RWPE2 (cell line): ENCODE data around the gene RNF10.

Experiments
- ATAC-seq: fragments of 200-7000 bp; cut with Tn5 transposase; 3 replicates; pipeline ENCODE4 v1.9.1; 2021; ENCODE audit warnings: low read depth
- DNase-seq: peaks from one replicate; pipeline ENCODE4 v3.0.0-alpha.2; 2020; ENCODE audit warnings: low spot score
- H3K27ac ChIP-seq: fragments of 450-650 bp; 2 replicates; pipeline ENCODE4 v1.5.1; 2017; ENCODE audit warnings: mild to moderate bottlenecking; ENCODE audit not compliant: poor library complexity, severe bottlenecking
- H3K27me3 ChIP-seq: fragments of 250-450 bp; sonication (Bioruptor Pico); 2 replicates; pipeline ENCODE4 v1.5.1; 2021; ENCODE audit warnings: mild to moderate bottlenecking, moderate library complexity; ENCODE audit not compliant: insufficient read depth, poor library complexity, severe bottlenecking
- H3K36me3 ChIP-seq: fragments of 250-450 bp; sonication (Bioruptor Pico); 2 replicates; pipeline ENCODE4 v1.5.1; 2020; ENCODE audit warnings: low read depth, mild to moderate bottlenecking, moderate library complexity
- H3K4me1 ChIP-seq: fragments of 250-450 bp; sonication (Bioruptor Pico); 2 replicates; pipeline ENCODE4 v1.5.1; 2021; ENCODE audit warnings: mild to moderate bottlenecking, moderate library complexity; ENCODE audit not compliant: insufficient read depth, poor library complexity, severe bottlenecking
- H3K4me3 ChIP-seq: fragments of 250-450 bp; sonication (Bioruptor Pico); 2 replicates; pipeline ENCODE4 v1.5.1; 2021; ENCODE audit warnings: mild to moderate bottlenecking, moderate library complexity; ENCODE audit not compliant: severe bottlenecking
- H3K9me3 ChIP-seq: fragments of 250-450 bp; sonication (Bioruptor Pico); 2 replicates; pipeline ENCODE4 v1.5.1; 2021; ENCODE audit warnings: mild to moderate bottlenecking, moderate library complexity; ENCODE audit not compliant: severe bottlenecking
- TF ChIP-seq, protein P1 (sequence below): fragments of 450-650 bp; IDR thresholded peaks from one replicate; pipeline ENCODE4 v1.5.1; 2017; ENCODE audit warnings: mild to moderate bottlenecking, moderate library complexity; ENCODE audit not compliant: poor library complexity, severe bottlenecking

Gene RNF10

DNA sequence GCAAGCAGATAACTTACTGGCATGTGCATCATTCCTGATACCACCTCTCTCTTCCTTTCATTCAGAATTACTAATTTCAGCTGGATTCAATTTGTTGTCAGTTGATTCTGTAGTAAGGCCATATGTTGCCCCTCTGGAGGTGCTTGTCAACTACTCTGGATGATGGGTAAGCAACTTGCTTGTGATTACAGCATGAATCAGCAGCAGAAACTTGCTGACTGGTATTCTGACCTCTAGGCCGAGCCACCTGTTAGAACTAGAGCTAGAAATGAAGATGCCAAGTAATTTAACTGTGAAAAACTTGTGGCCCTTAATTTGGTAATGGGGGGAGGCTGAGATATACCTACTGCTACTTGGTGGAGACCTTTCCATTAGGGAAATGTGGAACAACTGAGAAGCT, 5.1 kb downstream of the RNF10 start:
- no peak overlapping the region for H3K4me3 ChIP-seq
- H3K4me1 ChIP-seq = peaks cover 36% of the 10 kb centered on the region
- DNase-seq (no peak), ATAC-seq (no peak)
- H3K9me3 ChIP-seq = no peaks in the 10 kb centered on the region
- H3K27me3 ChIP-seq = no peaks in the 10 kb centered on the region
- H3K36me3 ChIP-seq = peaks cover 48% of the 10 kb centered on the region
- TF ChIP-seq, protein P1, sequence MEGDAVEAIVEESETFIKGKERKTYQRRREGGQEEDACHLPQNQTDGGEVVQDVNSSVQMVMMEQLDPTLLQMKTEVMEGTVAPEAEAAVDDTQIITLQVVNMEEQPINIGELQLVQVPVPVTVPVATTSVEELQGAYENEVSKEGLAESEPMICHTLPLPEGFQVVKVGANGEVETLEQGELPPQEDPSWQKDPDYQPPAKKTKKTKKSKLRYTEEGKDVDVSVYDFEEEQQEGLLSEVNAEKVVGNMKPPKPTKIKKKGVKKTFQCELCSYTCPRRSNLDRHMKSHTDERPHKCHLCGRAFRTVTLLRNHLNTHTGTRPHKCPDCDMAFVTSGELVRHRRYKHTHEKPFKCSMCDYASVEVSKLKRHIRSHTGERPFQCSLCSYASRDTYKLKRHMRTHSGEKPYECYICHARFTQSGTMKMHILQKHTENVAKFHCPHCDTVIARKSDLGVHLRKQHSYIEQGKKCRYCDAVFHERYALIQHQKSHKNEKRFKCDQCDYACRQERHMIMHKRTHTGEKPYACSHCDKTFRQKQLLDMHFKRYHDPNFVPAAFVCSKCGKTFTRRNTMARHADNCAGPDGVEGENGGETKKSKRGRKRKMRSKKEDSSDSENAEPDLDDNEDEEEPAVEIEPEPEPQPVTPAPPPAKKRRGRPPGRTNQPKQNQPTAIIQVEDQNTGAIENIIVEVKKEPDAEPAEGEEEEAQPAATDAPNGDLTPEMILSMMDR = no peak
- peak overlapping the region; percentile 59 for H3K27ac ChIP-seq

DNA sequence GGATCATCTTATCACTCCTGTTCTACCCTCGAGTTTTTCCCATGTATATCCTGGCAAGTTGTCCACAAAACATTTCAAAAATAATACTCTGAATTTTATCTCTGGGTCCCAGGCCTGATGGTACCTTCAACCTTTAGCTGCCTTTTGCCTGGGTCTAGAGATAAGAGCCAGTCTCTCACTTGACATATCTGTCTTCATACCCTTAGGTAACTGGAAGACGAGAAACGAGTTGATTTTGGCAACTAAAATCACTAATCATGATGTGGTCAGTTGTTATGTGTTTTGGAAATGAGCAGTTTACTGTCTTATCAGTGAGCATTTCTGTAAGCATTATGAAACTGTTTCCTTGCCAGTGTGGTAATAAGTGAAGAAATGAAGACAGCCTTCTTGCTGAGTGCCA, 6.3 kb downstream of the RNF10 start:
- Histone ChIP-seq H3K27ac (no peak overlapping the region), H3K27me3 (no peaks in the 10 kb centered on the region), H3K4me3 (no peak overlapping the region), H3K4me1 (peaks cover 43% of the 10 kb centered on the region), H3K36me3 (peaks cover 52% of the 10 kb centered on the region), H3K9me3 (no peaks in the 10 kb centered on the region)
- no peak for ATAC-seq
- no peak for DNase-seq
- TF ChIP-seq, protein P1 = no peak

DNA sequence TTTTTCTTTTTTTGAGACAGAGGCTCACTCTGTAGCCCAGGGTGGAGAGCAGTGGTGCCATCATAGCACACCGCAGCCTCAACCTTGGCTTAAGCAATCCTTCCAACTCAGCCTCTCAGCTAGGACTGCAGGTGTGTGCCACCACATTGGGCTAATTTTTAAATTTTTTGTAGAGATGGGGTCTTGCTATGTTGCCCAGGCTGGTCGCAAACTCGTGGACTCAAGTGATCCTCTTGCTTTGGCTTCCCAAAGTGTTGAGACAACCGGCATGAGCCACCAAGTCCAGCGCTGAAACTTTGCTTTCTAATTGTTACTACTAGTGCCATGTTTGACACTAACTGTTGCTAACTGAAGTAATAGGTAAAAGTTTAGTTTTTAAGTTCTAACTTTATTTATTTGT, 8.0 kb downstream of the RNF10 start:
- TF ChIP-seq, protein P1 = no peak
- peaks cover 51% of the 10 kb centered on the region for H3K36me3 ChIP-seq

DNA sequence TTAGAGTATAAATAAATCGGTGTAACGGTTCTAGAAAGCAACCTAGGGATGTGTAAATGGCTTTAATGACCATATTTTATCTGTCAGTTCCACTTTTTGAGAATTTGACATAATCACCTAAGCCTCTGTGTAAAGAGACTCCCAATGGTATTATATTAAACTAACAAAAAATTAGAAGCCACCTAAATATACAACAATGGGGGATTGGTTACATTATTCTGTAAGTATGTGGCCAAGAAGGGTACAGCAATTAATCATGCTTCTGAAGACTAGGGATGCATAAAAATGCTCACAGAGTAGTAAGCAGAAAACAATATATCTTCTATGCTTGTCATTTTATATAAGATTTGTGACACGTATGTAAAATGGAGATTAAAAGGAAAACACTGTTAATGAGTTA, 10.5 kb downstream of the RNF10 start:
- Histone ChIP-seq H3K27me3 (no peaks in the 10 kb centered on the region), H3K4me1 (peaks cover 35% of the 10 kb centered on the region), H3K4me3 (no peak overlapping the region), H3K27ac (peak overlapping the region; percentile 60), H3K36me3 (peaks cover 55% of the 10 kb centered on the region), H3K9me3 (no peaks in the 10 kb centered on the region)
- no peak for ATAC-seq
- TF ChIP-seq, protein P1 = no peak
- DNase-seq = no peak

More for the DNA sequence above, 8.0 kb downstream of the RNF10 start:
- no peak for DNase-seq
- H3K9me3 ChIP-seq = no peaks in the 10 kb centered on the region
- H3K4me1 ChIP-seq = peaks cover 48% of the 10 kb centered on the region
- no peak overlapping the region for H3K27ac ChIP-seq
- ATAC-seq = no peak
- H3K4me3 ChIP-seq = no peak overlapping the region
- no peaks in the 10 kb centered on the region for H3K27me3 ChIP-seq

DNA sequence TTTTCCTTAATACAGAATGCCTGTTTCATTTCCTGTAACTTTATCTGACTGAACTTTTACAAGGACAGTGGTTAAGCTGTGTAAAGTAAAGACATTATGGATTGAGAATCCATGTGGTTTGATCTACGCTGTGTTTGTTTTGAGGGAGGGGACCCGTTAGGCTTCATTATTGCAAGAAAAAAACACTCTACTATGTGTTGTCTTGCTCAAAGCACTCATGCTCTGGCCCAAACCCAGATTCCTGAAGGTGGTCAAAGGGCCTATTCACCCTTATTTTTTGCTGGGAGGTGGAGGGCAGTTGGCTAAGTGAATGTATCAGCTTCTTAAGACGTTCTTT, 11.9 kb downstream of the RNF10 start:
- Histone ChIP-seq H3K36me3 (peaks cover 61% of the 10 kb centered on the region), H3K27ac (peak overlapping the region; percentile 60), H3K9me3 (no peaks in the 10 kb centered on the region), H3K4me1 (peaks cover 45% of the 10 kb centered on the region), H3K27me3 (no peaks in the 10 kb centered on the region), H3K4me3 (no peak overlapping the region)
- TF ChIP-seq, protein P1 = no peak
- no peak for DNase-seq
- ATAC-seq = peak; percentile 25; the same call in 1 of the 3 replicates
